Left cardiac atrium (tissue), 4 donors: ENCODE data around the gene ABLIM3. TPM values are rescaled to one million over a fixed set of nuclear protein-coding genes. Genes with fewer than 3 reads are reported as not detected.
"Not testable (repeated sequence)": the region's sequence is repeated elsewhere in the genome, so short reads cannot be mapped to it uniquely, and the experiment has no call there.

ENCODE experiments used
- ATAC-seq, 2 donors: fragments of 200-7000 bp; cut with Tn5 transposase; one replicate each; pipeline ENCODE4 v1.9.1; 2020; ENCODE audit warnings: mild to moderate bottlenecking in 2 of 2, moderate library complexity in 2 of 2
- DNase-seq: peaks from one replicate; pipeline ENCODE4 v3.0.0-alpha.2; 2020
- intact Hi-C, 2 donors: fragments of 100-400 bp; cut with DNase I; formaldehyde crosslinking; loops; one replicate each; pipeline versions ENCODE4 v1.14.1 to v1.15.1; 2022 to 2023
- total RNA-seq, 2 donors: library from RNA; stranded (reverse); fragmentation: NEBNext Ultra II Directional; extraction: Animal tissue kit (Norgen Biotek cat#: 25700); gene quantifications; one replicate each; pipeline ENCODE4 v1.2.1, GENCODE V29; 2021
- donor health status: DM: no; HTN: yes; CAD: no.
- donor health status: DM: no; HTN: yes; CAD: no; lungs with severe emphysema.
- donor health status: DM: yes; HTN: yes; CAD: no.
- donor health status: Dilated cardiomyopathy.

The ABLIM3 gene
- total RNA-seq, 2 donors from 2014 or later, result 106 to 129 TPM

GRCh38 chr5:149175346-149176105 is 34.2 kb downstream of the ABLIM3 start:
- DNase-seq (peak; percentile 80), ATAC-seq (peak; percentile 86 to 93)
- intact Hi-C loops, result loop anchor here in 1 of 2 donors (5.0 kb wide), 1 partner anchor 33 kb away; the partner anchor contains the start of gene ABLIM3

- no peak for DNase-seq
- intact Hi-C loops, result loop anchor here in 1 of 2 donors (5.0 kb wide), 1 partner anchor 35 kb away; the partner anchor contains the start of gene ABLIM3
- no peak for ATAC-seq
Observed at GRCh38 chr5:149177339-149177843, 36.1 kb downstream of the ABLIM3 start.

GRCh38 chr5:149177911-149178565 is 36.7 kb downstream of the ABLIM3 start:
- intact Hi-C loops, result loop anchor here in 1 of 2 donors (5.0 kb wide), 1 partner anchor 36 kb away; the partner anchor contains the start of gene ABLIM3
- DNase-seq, result no peak
- no peak for ATAC-seq

GRCh38 chr5:149181732-149182131 is 40.4 kb downstream of the ABLIM3 start:
- no peak for DNase-seq
- intact Hi-C loops, result no loop called here
- ATAC-seq, result no peak

GRCh38 chr5:149182241-149182640 is 40.9 kb downstream of the ABLIM3 start:
- intact Hi-C loops, result no loop called here
- no peak for ATAC-seq

GRCh38 chr5:149185067-149185466 is 43.8 kb downstream of the ABLIM3 start:
- intact Hi-C loops, result no loop called here
- no peak for DNase-seq
- ATAC-seq, result peak; percentile 74 to 76

More at GRCh38 chr5:149182241-149182640, 40.9 kb downstream of the ABLIM3 start:
- no peak for DNase-seq

GRCh38 chr5:149186506-149186905 is 45.2 kb downstream of the ABLIM3 start:
- intact Hi-C loops, result no loop called here
- ATAC-seq (no peak), DNase-seq (no peak)

- intact Hi-C loops, DNase-seq, ATAC-seq: not testable (repeated sequence)
Observed at GRCh38 chr5:149187617-149188016, 46.3 kb downstream of the ABLIM3 start.

- no peak for DNase-seq
- intact Hi-C loops, result no loop called here
- no peak for ATAC-seq
Observed at GRCh38 chr5:149188383-149188782, 47.1 kb downstream of the ABLIM3 start.

GRCh38 chr5:149195337-149195887 is 54.1 kb downstream of the ABLIM3 start:
- DNase-seq (peak; percentile 42), ATAC-seq (peak; percentile 70 to 73)
- intact Hi-C loops, result no loop called here

- no peak for DNase-seq
- ATAC-seq, result no peak
- intact Hi-C loops, result no loop called here
Observed at GRCh38 chr5:149195962-149196361, 54.7 kb downstream of the ABLIM3 start.

- intact Hi-C loops, result no loop called here
Observed at GRCh38 chr5:149198148-149198547, 56.9 kb downstream of the ABLIM3 start.

GRCh38 chr5:149200355-149200754 is 59.1 kb downstream of the ABLIM3 start:
- intact Hi-C loops, result no loop called here
- no peak for ATAC-seq

More at GRCh38 chr5:149198148-149198547, 56.9 kb downstream of the ABLIM3 start:
- DNase-seq, result no peak
- ATAC-seq, result no peak

GRCh38 chr5:149201121-149201637 is 59.9 kb downstream of the ABLIM3 start:
- DNase-seq (no peak), ATAC-seq (no peak)
- intact Hi-C loops, result no loop called here

More at GRCh38 chr5:149200355-149200754, 59.1 kb downstream of the ABLIM3 start:
- peak; percentile 50 for DNase-seq

- intact Hi-C loops, result no loop called here
- ATAC-seq, result no peak
- no peak for DNase-seq
Observed at GRCh38 chr5:149202910-149203451, 61.7 kb downstream of the ABLIM3 start.

- DNase-seq (no peak), ATAC-seq (no peak)
- intact Hi-C loops, result no loop called here
Observed at GRCh38 chr5:149203921-149204441, 62.7 kb downstream of the ABLIM3 start.

GRCh38 chr5:149205625-149206523 is 64.6 kb downstream of the ABLIM3 start:
- peak; percentile 77 for DNase-seq
- peak; percentile 66 to 76 for ATAC-seq

More at GRCh38 chr5:149205625-149206523, 64.6 kb downstream of the ABLIM3 start:
- intact Hi-C loops, result no loop called here
